Tibial artery (tissue), 4 donors: ENCODE results near the gene TUBGCP2.

ENCODE experiments used
- DNase-seq, 2 donors: peaks; one replicate each; pipeline ENCODE4 v3.0.0-alpha.2; 2019
- H3K27ac ChIP-seq, 2 donors: fragments of 200-600 bp; sonication (generic) in 1 of 2; 1 replicate in 1 of 2; 2 replicates in 1 of 2; pipeline ENCODE4 v1.5.1; 2018 to 2019; ENCODE audit warnings: mild to moderate bottlenecking in 1 of 2
- H3K27me3 ChIP-seq, 2 donors: fragments of 200-600 bp; sonication (generic) in 1 of 2; one replicate each; pipeline versions ENCODE4 v1.5.1 to v1.6.0; 2016 to 2019
- H3K36me3 ChIP-seq, 3 donors: fragments of 200-600 bp; sonication (generic) in 2 of 3; one replicate each; pipeline ENCODE4 v1.5.1; 2016 to 2019; ENCODE audit warnings: mild to moderate bottlenecking in 2 of 3
- H3K4me1 ChIP-seq, 4 donors: fragments of 200-600 bp; sonication (generic) in 2 of 4; 1 replicate in 3 of 4; 2 replicates in 1 of 4; pipeline ENCODE4 v1.5.1; 2016 to 2019
- H3K4me3 ChIP-seq, 2 donors: fragments of 200-600 bp; sonication (generic) in 1 of 2; 1 replicate in 1 of 2; 2 replicates in 1 of 2; pipeline ENCODE4 v1.5.1; 2018 to 2019; ENCODE audit warnings: mild to moderate bottlenecking in 2 of 2
- H3K9me3 ChIP-seq, 3 donors: fragments of 200-600 bp; sonication (generic) in 1 of 3; one replicate each; pipeline ENCODE4 v1.5.1; 2016 to 2019
- intact Hi-C: fragments of 100-400 bp; cut with DNase I; formaldehyde crosslinking; loops from one replicate; pipeline ENCODE4 v1.15.0; 2023; ENCODE audit warnings: low total_unique reads
- TF ChIP-seq, protein P1 (sequence below), 2 experiments: fragments of 200-600 bp in 1 of 2; fragments of 450-650 bp in 1 of 2; IDR thresholded peaks; one replicate each; pipeline ENCODE4 v1.5.1; 2017 to 2019; ENCODE audit warnings: antibody characterized with exemption in 2 of 2, mild to moderate bottlenecking in 1 of 2, moderate library complexity in 1 of 2

TUBGCP2 gene

DNA sequence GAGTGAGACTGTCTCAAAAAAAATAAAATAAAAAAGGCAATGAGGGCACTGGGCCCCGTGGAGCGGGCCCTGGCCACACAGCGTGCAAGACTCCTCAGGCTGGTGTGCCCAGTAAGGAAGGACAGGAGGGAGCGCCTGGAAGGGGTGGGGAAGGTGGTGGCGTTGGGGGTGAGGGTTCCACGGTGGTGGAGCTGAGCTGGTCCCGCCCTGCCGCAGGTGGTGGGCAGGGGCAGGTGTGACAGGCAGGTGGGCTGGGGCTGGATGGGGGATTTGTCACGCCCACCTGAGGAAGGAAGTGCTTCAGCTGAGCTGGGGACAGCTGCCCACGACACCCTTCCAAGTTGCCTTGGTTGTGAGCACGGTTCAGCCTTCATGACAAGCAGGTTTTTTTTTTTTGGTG is 37.7 kb upstream of the TUBGCP2 start:
- Histone ChIP-seq H3K4me1 (no peaks in the 10 kb centered on the region), H3K27me3 (peaks cover 0 to 96% of the 10 kb centered on the region in 2 donors), H3K9me3 (no peaks in the 10 kb centered on the region), H3K4me3 (no peak overlapping the region), H3K27ac (no peak overlapping the region), H3K36me3 (no peaks in the 10 kb centered on the region)
- TF ChIP-seq, protein P1, sequence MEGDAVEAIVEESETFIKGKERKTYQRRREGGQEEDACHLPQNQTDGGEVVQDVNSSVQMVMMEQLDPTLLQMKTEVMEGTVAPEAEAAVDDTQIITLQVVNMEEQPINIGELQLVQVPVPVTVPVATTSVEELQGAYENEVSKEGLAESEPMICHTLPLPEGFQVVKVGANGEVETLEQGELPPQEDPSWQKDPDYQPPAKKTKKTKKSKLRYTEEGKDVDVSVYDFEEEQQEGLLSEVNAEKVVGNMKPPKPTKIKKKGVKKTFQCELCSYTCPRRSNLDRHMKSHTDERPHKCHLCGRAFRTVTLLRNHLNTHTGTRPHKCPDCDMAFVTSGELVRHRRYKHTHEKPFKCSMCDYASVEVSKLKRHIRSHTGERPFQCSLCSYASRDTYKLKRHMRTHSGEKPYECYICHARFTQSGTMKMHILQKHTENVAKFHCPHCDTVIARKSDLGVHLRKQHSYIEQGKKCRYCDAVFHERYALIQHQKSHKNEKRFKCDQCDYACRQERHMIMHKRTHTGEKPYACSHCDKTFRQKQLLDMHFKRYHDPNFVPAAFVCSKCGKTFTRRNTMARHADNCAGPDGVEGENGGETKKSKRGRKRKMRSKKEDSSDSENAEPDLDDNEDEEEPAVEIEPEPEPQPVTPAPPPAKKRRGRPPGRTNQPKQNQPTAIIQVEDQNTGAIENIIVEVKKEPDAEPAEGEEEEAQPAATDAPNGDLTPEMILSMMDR (IDR thresholded peaks at IDR 0.05) = no peak
- no peak for DNase-seq
- intact Hi-C loops = no loop called here

DNA sequence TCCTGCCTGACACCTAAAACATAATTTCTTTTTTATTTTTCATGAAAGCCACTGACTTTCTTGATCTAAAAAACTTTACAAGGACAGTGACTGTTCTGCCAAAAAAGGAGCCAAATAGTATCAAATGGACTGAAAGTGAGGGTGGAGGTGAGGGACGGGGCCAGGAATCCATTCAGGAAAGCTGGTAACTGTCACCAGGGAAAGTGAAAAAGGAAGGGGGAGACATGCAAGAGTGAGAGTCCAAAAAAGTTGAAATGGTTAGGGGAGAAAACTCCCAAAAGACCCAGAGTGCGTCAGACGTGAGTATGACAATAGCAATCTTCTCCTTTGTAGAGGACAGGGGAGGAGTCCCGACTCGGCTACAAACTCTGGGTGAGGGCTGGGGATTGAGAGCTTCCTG is 35.6 kb upstream of the TUBGCP2 start:
- Histone ChIP-seq H3K4me3 (no peak overlapping the region), H3K4me1 (no peaks in the 10 kb centered on the region), H3K27ac (no peak overlapping the region), H3K36me3 (no peaks in the 10 kb centered on the region), H3K27me3 (peaks cover 0 to 91% of the 10 kb centered on the region in 2 donors), H3K9me3 (no peaks in the 10 kb centered on the region)
- TF ChIP-seq, protein P1 (IDR thresholded peaks at IDR 0.05) = no peak
- no peak for DNase-seq
- intact Hi-C loops = no loop called here

DNA sequence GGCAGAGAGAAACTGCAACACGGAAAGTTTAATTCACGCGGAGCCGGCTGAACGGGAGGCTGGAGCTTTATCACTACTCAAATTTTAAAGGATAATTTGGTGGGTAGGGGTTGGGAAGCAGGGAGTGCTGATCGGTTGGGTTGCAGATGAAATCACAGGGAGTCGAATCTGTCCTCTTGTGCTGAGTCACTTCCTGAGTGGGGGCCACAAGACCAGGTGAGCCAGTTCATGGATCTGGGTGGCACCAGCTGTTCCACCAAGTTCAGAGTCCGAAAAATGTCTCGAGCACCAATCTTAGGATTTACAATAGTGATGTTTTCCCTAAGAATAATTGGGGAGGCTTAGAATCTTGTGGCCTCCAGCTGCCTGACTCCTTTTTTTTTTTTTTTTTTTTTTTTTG is 34.9 kb upstream of the TUBGCP2 start:
- no peak for DNase-seq
- no peak overlapping the region for H3K4me3 ChIP-seq
- H3K36me3 ChIP-seq = no peaks in the 10 kb centered on the region
- no peaks in the 10 kb centered on the region for H3K4me1 ChIP-seq
- intact Hi-C loops = no loop called here
- TF ChIP-seq, protein P1 (IDR thresholded peaks at IDR 0.05) = no peak
- peaks cover 0 to 91% of the 10 kb centered on the region in 2 donors for H3K27me3 ChIP-seq
- no peaks in the 10 kb centered on the region for H3K9me3 ChIP-seq
- H3K27ac ChIP-seq = no peak overlapping the region

DNA sequence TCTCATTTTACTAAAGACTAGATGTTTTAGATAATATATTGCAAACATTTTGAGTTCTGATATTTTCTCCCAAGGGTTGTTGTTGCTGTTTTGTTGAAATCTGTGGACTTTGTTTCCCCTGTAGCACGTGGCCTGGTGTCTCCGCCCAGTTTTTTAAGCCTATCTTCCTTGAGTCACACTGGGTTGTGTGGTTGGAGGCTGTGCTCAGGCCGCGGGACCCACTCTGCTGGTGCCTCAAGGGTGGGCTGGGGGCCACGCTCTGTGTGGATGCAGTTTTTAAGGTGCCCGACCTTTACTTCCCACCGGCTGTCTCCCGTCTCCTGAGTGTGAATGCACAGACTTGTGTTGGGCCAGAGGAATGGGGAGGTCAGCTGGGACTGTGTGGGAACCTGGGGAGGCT is 34.3 kb upstream of the TUBGCP2 start:
- no peak for DNase-seq
- Histone ChIP-seq H3K9me3 (no peaks in the 10 kb centered on the region), H3K36me3 (no peaks in the 10 kb centered on the region), H3K27ac (no peak overlapping the region), H3K4me1 (no peaks in the 10 kb centered on the region), H3K27me3 (peaks cover 0 to 91% of the 10 kb centered on the region in 2 donors), H3K4me3 (no peak overlapping the region)
- intact Hi-C loops = no loop called here
- TF ChIP-seq, protein P1 (IDR thresholded peaks at IDR 0.05) = no peak

DNA sequence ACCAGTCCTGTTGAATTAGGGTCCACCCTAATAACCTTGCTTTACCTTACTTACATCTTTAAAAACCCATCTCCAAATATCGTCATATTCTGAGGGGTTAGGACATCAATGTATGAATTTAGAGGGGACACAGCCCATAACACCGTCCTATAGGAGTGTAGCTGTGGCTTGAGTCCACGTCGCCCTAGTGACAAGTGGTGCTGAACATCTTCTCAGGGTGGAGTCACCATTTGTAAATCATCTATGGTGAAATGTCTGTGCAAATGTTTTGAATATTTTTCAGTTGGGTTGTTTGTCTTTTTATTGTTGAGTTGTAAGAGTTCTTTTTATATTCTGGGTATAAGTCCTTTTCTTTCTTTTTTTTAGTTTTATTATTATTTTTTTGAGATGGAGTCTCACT is 33.3 kb upstream of the TUBGCP2 start:
- Histone ChIP-seq H3K9me3 (no peaks in the 10 kb centered on the region), H3K36me3 (no peaks in the 10 kb centered on the region), H3K4me3 (no peak overlapping the region), H3K27ac (no peak overlapping the region), H3K27me3 (peaks cover 0 to 91% of the 10 kb centered on the region in 2 donors), H3K4me1 (peaks cover 0 to 1% (median under 1%) of the 10 kb centered on the region in 4 donors)
- TF ChIP-seq, protein P1 (IDR thresholded peaks at IDR 0.05) = no peak
- intact Hi-C loops = no loop called here
- DNase-seq = no peak
